H1 (cell line): ENCODE results near the gene KLF13. TPM values are rescaled to one million over a fixed set of nuclear protein-coding genes. Genes with fewer than 3 reads are reported as not detected.

Experiments
- CTCF ChIA-PET: fragments of 300-600 bp; sonication (Branson Sonifier 250); formaldehyde crosslinking; loops from one replicate; lab custom pipeline; 2021; ENCODE audit not compliant: partially characterized antibody; lab: Charles Lee
- POLR2A ChIA-PET: fragments of 300-600 bp; sonication (Branson Sonifier 250); formaldehyde crosslinking; loops from one replicate; lab custom pipeline; 2021; ENCODE audit warnings: inconsistent platforms; ENCODE audit not compliant: partially characterized antibody; lab: Charles Lee
- DNase-seq, 2 experiments: peaks; one replicate each; pipeline versions ENCODE4 v3.0.0 to v3.0.0-alpha.2; 2010 to 2022; ENCODE audit warnings: low spot score in 2 of 2, low read depth in 1 of 2, mixed read lengths in 1 of 2
- FAIRE-seq: peaks from 2 replicates; lab custom pipeline; 2011; peaks lifted over from hg19 to GRCh38; lab: Jason Lieb, UNC
- H2AFZ ChIP-seq: 2 replicates; pipeline ENCODE4 v1.8.1; 2012; ENCODE audit warnings: low read length, inconsistent platforms
- H2AK5ac ChIP-seq: 2 replicates; pipeline ENCODE4 v1.6.1; 2013; ENCODE audit warnings: low read depth, low read length
- H2BK120ac ChIP-seq: replicated peaks from 2 replicates; pipeline ENCODE3; 2013; ENCODE audit warnings: low read depth, low read length, inconsistent platforms
- H2BK12ac ChIP-seq: 2 replicates; pipeline ENCODE4 v1.6.1; 2013; ENCODE audit warnings: low read depth, low read length
- H2BK15ac ChIP-seq: 2 replicates; pipeline ENCODE4 v1.6.1; 2013; ENCODE audit warnings: low read length
- H2BK20ac ChIP-seq: 2 replicates; pipeline ENCODE4 v1.6.1; 2013; ENCODE audit warnings: low read length
- H2BK5ac ChIP-seq: 2 replicates; pipeline ENCODE4 v1.6.1; 2013; ENCODE audit warnings: low read depth, low read length
- H3K14ac ChIP-seq: 2 replicates; pipeline ENCODE4 v1.6.1; 2013; ENCODE audit warnings: inconsistent platforms; ENCODE audit not compliant: insufficient read length
- H3K18ac ChIP-seq: 2 replicates; pipeline ENCODE4 v1.6.1; 2013; ENCODE audit warnings: low read length; ENCODE audit errors: extremely low read depth
- H3K23ac ChIP-seq: 2 replicates; pipeline ENCODE4 v1.6.1; 2013; ENCODE audit warnings: inconsistent platforms; ENCODE audit not compliant: insufficient read length
- H3K23me2 ChIP-seq: 2 replicates; pipeline ENCODE4 v1.6.1; 2013; ENCODE audit warnings: low read depth, low read length
- H3K27ac ChIP-seq: 2 replicates; pipeline ENCODE4 v1.6.1; 2011; ENCODE audit warnings: low read depth, low read length, inconsistent platforms
- H3K27me3 ChIP-seq, 4 experiments: replicated peaks in 1 of 4; 1 replicate in 1 of 4; 2 replicates in 3 of 4; pipeline versions ENCODE4 v1.6.1 to v1.8.1; 2011 to 2013; ENCODE audit warnings: low read length in 3 of 4, mild to moderate bottlenecking in 3 of 4, inconsistent platforms in 2 of 4, mixed read lengths in 2 of 4, moderate library complexity in 1 of 4; ENCODE audit not compliant: control insufficient read depth in 3 of 4, insufficient read depth in 3 of 4; ENCODE audit errors: extremely low read depth in 1 of 4
- H3K36me3 ChIP-seq, 4 experiments: 2 replicates each; pipeline versions ENCODE4 v1.6.1 to v1.8.1; 2011 to 2013; ENCODE audit warnings: mild to moderate bottlenecking in 4 of 4, low read length in 3 of 4, moderate library complexity in 2 of 4, control low read depth in 1 of 4, inconsistent platforms in 1 of 4; ENCODE audit not compliant: insufficient read depth in 4 of 4, control insufficient read depth in 2 of 4
- H3K4ac ChIP-seq: replicated peaks from 2 replicates; pipeline ENCODE3; 2013; ENCODE audit warnings: low read length, low read depth, mixed read lengths, inconsistent platforms; ENCODE audit not compliant: insufficient read length
- H3K4me1 ChIP-seq, 4 experiments: replicated peaks in 1 of 4; 1 replicate in 1 of 4; 2 replicates in 3 of 4; pipeline versions ENCODE4 v1.6.1 to v1.8.1; 2011 to 2013; ENCODE audit warnings: low read length in 3 of 4, inconsistent platforms in 2 of 4, mixed read lengths in 1 of 4; ENCODE audit not compliant: insufficient read depth in 4 of 4, control insufficient read depth in 3 of 4
- H3K4me2 ChIP-seq, 2 experiments: 2 replicates each; pipeline versions ENCODE4 v1.6.1 to v1.8.1; 2011 to 2013; ENCODE audit warnings: low read depth in 2 of 2, low read length in 2 of 2, control low read depth in 1 of 2, inconsistent platforms in 1 of 2, mild to moderate bottlenecking in 1 of 2; ENCODE audit not compliant: insufficient read depth in 1 of 2
- H3K4me3 ChIP-seq, 4 experiments: fragments of 200-600, 300-600 bp in 1 of 4; sonication (generic), shearing (Covaris generic), sonication (Bioruptor Twin) in 1 of 4; 2 replicates each; pipeline versions ENCODE4 v1.5.1 to v1.8.1; 2011 to 2016; ENCODE audit warnings: low read length in 4 of 4, low read depth in 3 of 4, control low read depth in 2 of 4, inconsistent platforms in 2 of 4, mild to moderate bottlenecking in 2 of 4, mixed read lengths in 1 of 4, moderate library complexity in 1 of 4; ENCODE audit not compliant: insufficient read depth in 2 of 4; ENCODE audit errors: extremely low read depth in 1 of 4
- H3K56ac ChIP-seq: replicated peaks from 2 replicates; pipeline ENCODE3; 2013; ENCODE audit warnings: low read depth, mild to moderate bottlenecking, mixed read lengths, low read length, inconsistent platforms; ENCODE audit not compliant: insufficient read length
- H3K79me1 ChIP-seq: 2 replicates; pipeline ENCODE4 v1.6.1; 2013; ENCODE audit warnings: low read depth, low read length, control low read depth
- H3K79me2 ChIP-seq, 2 experiments: 2 replicates each; pipeline versions ENCODE4 v1.6.1 to v1.8.1; 2012 to 2013; ENCODE audit warnings: low read length in 2 of 2, mild to moderate bottlenecking in 2 of 2, inconsistent platforms in 1 of 2; ENCODE audit not compliant: insufficient read depth in 2 of 2, control insufficient read depth in 1 of 2
- H3K9ac ChIP-seq, 4 experiments: replicated peaks in 1 of 4; 1 replicate in 1 of 4; 2 replicates in 3 of 4; pipeline versions ENCODE4 v1.6.1 to v1.8.1; 2011 to 2013; ENCODE audit warnings: low read depth in 3 of 4, low read length in 3 of 4, control low read depth in 2 of 4, mild to moderate bottlenecking in 2 of 4, moderate library complexity in 2 of 4, inconsistent platforms in 1 of 4; ENCODE audit errors: extremely low read depth in 1 of 4
- H3K9me3 ChIP-seq, 2 experiments: 2 replicates each; pipeline versions ENCODE4 v1.6.1 to v1.8.1; 2012 to 2013; ENCODE audit warnings: mild to moderate bottlenecking in 2 of 2, moderate library complexity in 2 of 2, control low read depth in 1 of 2, inconsistent platforms in 1 of 2, low read depth in 1 of 2, low read length in 1 of 2, mixed read lengths in 1 of 2; ENCODE audit not compliant: insufficient read depth in 2 of 2
- H4K20me1 ChIP-seq, 2 experiments: replicated peaks in 1 of 2; 2 replicates each; pipeline versions ENCODE3 to v1.8.1; 2011 to 2013; ENCODE audit warnings: inconsistent platforms in 2 of 2, low read length in 2 of 2, mild to moderate bottlenecking in 1 of 2; ENCODE audit not compliant: insufficient read depth in 2 of 2, control insufficient read depth in 1 of 2
- H4K5ac ChIP-seq: 2 replicates; pipeline ENCODE4 v1.6.1; 2013; ENCODE audit warnings: low read length, low read depth, mixed read lengths, inconsistent platforms; ENCODE audit not compliant: insufficient read length
- H4K8ac ChIP-seq: 2 replicates; pipeline ENCODE4 v1.8.0; 2013; ENCODE audit warnings: mild to moderate bottlenecking, moderate library complexity, low read length, inconsistent platforms; ENCODE audit not compliant: insufficient read depth; ENCODE audit errors: extremely low read depth
- H4K91ac ChIP-seq: replicated peaks from 2 replicates; pipeline ENCODE3; 2013; ENCODE audit warnings: low read length, mixed read lengths, inconsistent platforms; ENCODE audit not compliant: insufficient read length
- SP4 ChIP-seq: IDR thresholded peaks from 2 replicates; pipeline ENCODE4 v1.6.1; 2012; ENCODE audit warnings: low read length, inconsistent platforms
- WGBS, 2 experiments: shearing (Covaris generic) in 1 of 2; methylation state at CpG; one replicate each; pipeline versions ENCODE4 v1.1.6 to v1.1.7; 2013 to 2015; ENCODE audit warnings: low lambda C conversion rate in 2 of 2, mixed read lengths in 2 of 2, inconsistent platforms in 1 of 2, low coverage in 1 of 2, missing lambda C conversion rate in 1 of 2; ENCODE audit not compliant: insufficient replicate concordance in 2 of 2, insufficient coverage in 1 of 2, insufficient read length in 1 of 2; ENCODE audit errors: extremely low coverage in 1 of 2, missing lambda C conversion rate in 1 of 2; 5-methylcytosine and 5-hydroxymethylcytosine counted together
- polyA plus RNA-seq, 7 experiments: library from polyadenylated mRNA; depleted of rRNA in 3 of 7; stranded (reverse) in 5 of 7; unstranded in 2 of 7; fragments of >200 nt in 5 of 7; fragments of 200-250 nt in 2 of 7; gene quantifications; 1 replicate in 5 of 7; 2 replicates in 1 of 7; 4 replicates in 1 of 7; pipeline versions ENCODE4 v1.2.1 to v1.2.3, GENCODE V29; 2011 to 2013; ENCODE audit warnings: missing spikeins in 2 of 7, mixed read lengths in 2 of 7
- total RNA-seq: library from RNA; stranded (reverse); fragmentation: NEBNext Ultra II Directional; extraction: Animal tissue kit (Norgen Biotek cat#: 25700); gene quantifications from 2 replicates; pipeline ENCODE4 v1.2.1, GENCODE V29; 2021

Gene KLF13
- total and polyA plus RNA-seq, 2 of the 8 experiments (the other 6 are each of a cell fraction or from before 2014, with no cell fraction given): 18.3 to 33.4 TPM

GRCh38 chr15:31332681-31333071, 6.0 kb downstream of the KLF13 start:
- Histone ChIP-seq H4K20me1 (peaks cover 38 to 49% of the 10 kb centered on the region in 2 experiments), H3K79me2 (peaks cover 13 to 79% of the 10 kb centered on the region in 2 experiments)
- no peak for FAIRE-seq
- TF ChIP-seq SP4: no peak

More at GRCh38 chr15:31332681-31333071, 6.0 kb downstream of the KLF13 start:
- H2BK5ac ChIP-seq: no peak overlapping the region
- ChIA-PET CTCF (interaction anchor here (1.0 to 1.6 kb wide), 3 partner anchors 21 to 42 kb away, joined by 3 to 4 read pairs (median 3); no protein-coding TSS in a partner anchor), POLR2A (no interaction called here)
- no peak overlapping the region for H2BK15ac ChIP-seq
- no peak overlapping the region for H3K56ac ChIP-seq
- no peak for DNase-seq
- H3K18ac ChIP-seq: no peak overlapping the region
- no peak overlapping the region for H4K91ac ChIP-seq
- no peaks in the 10 kb centered on the region for H3K36me3 ChIP-seq
- H4K5ac ChIP-seq: no peak overlapping the region
- no peak overlapping the region for H3K23ac ChIP-seq
- 92% methylated on average over 1 of the region's 1 CpG; no CpG with 5 or more reads in 1 of the 2 experiments for WGBS, 2 experiments
- no peak overlapping the region for H2AFZ ChIP-seq
- H3K4ac ChIP-seq: no peak overlapping the region
- H3K27me3 ChIP-seq: no peaks in the 10 kb centered on the region
- no peak overlapping the region for H3K27ac ChIP-seq
- no peak overlapping the region for H3K14ac ChIP-seq
- peaks cover 3 to 17% (median 7%) of the 10 kb centered on the region in 4 experiments for H3K4me1 ChIP-seq
- H2BK20ac ChIP-seq: no peak overlapping the region
- H3K23me2 ChIP-seq: peaks cover 7% of the 10 kb centered on the region; the same call in 1 of the 2 replicates
- no peak overlapping the region for H4K8ac ChIP-seq
- H2BK120ac ChIP-seq: no peak overlapping the region
- no peak overlapping the region for H3K9ac ChIP-seq
- H2AK5ac ChIP-seq: no peak overlapping the region
- no peaks in the 10 kb centered on the region for H3K9me3 ChIP-seq
- H3K4me3 ChIP-seq: no peak overlapping the region
- H3K79me1 ChIP-seq: peaks cover 29% of the 10 kb centered on the region
- no peak overlapping the region for H3K4me2 ChIP-seq
- no peak overlapping the region for H2BK12ac ChIP-seq
